Myocyte (in vitro differentiated cells): ENCODE results near the gene ZBTB39. TPM values are rescaled to one million over a fixed set of nuclear protein-coding genes. Genes with fewer than 3 reads are reported as not detected.
"Not testable (repeated sequence)": the region's sequence is repeated elsewhere in the genome, so short reads cannot be mapped to it uniquely, and the experiment has no call there.

Experiments used
- DNase-seq: peaks from one replicate; pipeline ENCODE4 v3.0.0-alpha.2; 2012; ENCODE audit warnings: low read depth
- total RNA-seq: library from RNA; depleted of rRNA; stranded (reverse); fragments of >200 nt; gene quantifications from 2 replicates; pipeline ENCODE4 v1.2.3, GENCODE V29; 2014

Gene ZBTB39
- total RNA-seq, 1 donor from 2014 or later: 3.9 TPM

- DNase-seq: not testable (repeated sequence)
Observed at GRCh38 chr12:56982578-56983236, 23.6 kb downstream of the ZBTB39 start.

GRCh38 chr12:56980941-56981530 lies 25.3 kb downstream of the ZBTB39 start:
- DNase-seq: no peak

GRCh38 chr12:56980268-56980667 lies 26.1 kb downstream of the ZBTB39 start:
- DNase-seq: no peak

GRCh38 chr12:56979628-56980027 lies 26.7 kb downstream of the ZBTB39 start:
- peak; percentile 45 for DNase-seq

GRCh38 chr12:56978397-56979138 lies 27.8 kb downstream of the ZBTB39 start:
- no peak for DNase-seq

GRCh38 chr12:56977361-56977760 lies 29.0 kb downstream of the ZBTB39 start:
- not testable (repeated sequence) for DNase-seq

- DNase-seq: not testable (repeated sequence)
Observed at GRCh38 chr12:56974224-56974623, 32.1 kb downstream of the ZBTB39 start.

- DNase-seq: not testable (repeated sequence)
Observed at GRCh38 chr12:56968910-56969309, 37.4 kb downstream of the ZBTB39 start.

GRCh38 chr12:56965997-56966642 lies 40.2 kb downstream of the ZBTB39 start:
- not testable (repeated sequence) for DNase-seq

GRCh38 chr12:56965124-56965523 lies 41.2 kb downstream of the ZBTB39 start:
- DNase-seq: not testable (repeated sequence)

GRCh38 chr12:56963557-56963956 lies 42.8 kb downstream of the ZBTB39 start:
- DNase-seq: not testable (repeated sequence)

- not testable (repeated sequence) for DNase-seq
Observed at GRCh38 chr12:56962247-56962646, 44.1 kb downstream of the ZBTB39 start.

GRCh38 chr12:56958422-56958821 lies 47.9 kb downstream of the ZBTB39 start:
- DNase-seq: no peak

GRCh38 chr12:56957229-56958052 lies 48.9 kb downstream of the ZBTB39 start, which contains the start of gene RDH16:
Gene RDH16, minus strand, starts transcription at chr12:56957608. Its CDS starts 146 bp downstream, at chr12:56957462.
- DNase-seq: no peak

GRCh38 chr12:56955631-56956256 lies 50.6 kb downstream of the ZBTB39 start:
- DNase-seq: no peak

GRCh38 chr12:56954958-56955355 lies 51.4 kb downstream of the ZBTB39 start:
- DNase-seq: no peak

GRCh38 chr12:56954057-56954957 lies 52.0 kb downstream of the ZBTB39 start:
- DNase-seq: no peak

GRCh38 chr12:56953314-56953713 lies 53.0 kb downstream of the ZBTB39 start:
- peak; percentile 16 for DNase-seq
